Effector memory CD8-positive, alpha-beta T cell (primary cell): Measurements from ENCODE around the gene ARID2.
A peak's percentile ranks its signal among the peaks of the same experiment; 100 is the strongest.

Source experiments
- ATAC-seq: fragments of 150-1000 bp; cut with Tn5 transposase; replicated peaks from 2 replicates; pipeline ENCODE4 v1.10.0; 2021; ENCODE audit warnings: mild to moderate bottlenecking, moderate library complexity
- DNase-seq, 3 experiments: peaks; one replicate each; pipeline ENCODE4 v3.0.0; 2021
- H3K27ac Mint-ChIP-seq, 2 donors: one replicate each; pipeline ENCODE4 v1.8.0; 2022; ENCODE audit warnings: mild to moderate bottlenecking in 2 of 2, mixed read lengths in 2 of 2, moderate library complexity in 2 of 2
- H3K27me3 Mint-ChIP-seq, 2 donors: one replicate each; pipeline ENCODE4 v1.8.0; 2022; ENCODE audit warnings: mixed read lengths in 2 of 2
- H3K36me3 Mint-ChIP-seq: one replicate; pipeline ENCODE4 v1.8.0; 2022; ENCODE audit warnings: mild to moderate bottlenecking, moderate library complexity, mixed read lengths; ENCODE audit not compliant: insufficient read depth
- H3K4me1 Mint-ChIP-seq, 2 donors: one replicate each; pipeline ENCODE4 v1.8.0; 2022; ENCODE audit warnings: low read depth in 2 of 2, mixed read lengths in 2 of 2
- H3K4me3 Mint-ChIP-seq, 2 donors: one replicate each; pipeline ENCODE4 v1.8.0; 2022; ENCODE audit warnings: mild to moderate bottlenecking in 2 of 2, mixed read lengths in 2 of 2, moderate library complexity in 2 of 2
- H3K9me3 Mint-ChIP-seq, 2 donors: one replicate each; pipeline ENCODE4 v1.8.0; 2022; ENCODE audit warnings: mixed read lengths in 2 of 2

Gene ARID2

DNA sequence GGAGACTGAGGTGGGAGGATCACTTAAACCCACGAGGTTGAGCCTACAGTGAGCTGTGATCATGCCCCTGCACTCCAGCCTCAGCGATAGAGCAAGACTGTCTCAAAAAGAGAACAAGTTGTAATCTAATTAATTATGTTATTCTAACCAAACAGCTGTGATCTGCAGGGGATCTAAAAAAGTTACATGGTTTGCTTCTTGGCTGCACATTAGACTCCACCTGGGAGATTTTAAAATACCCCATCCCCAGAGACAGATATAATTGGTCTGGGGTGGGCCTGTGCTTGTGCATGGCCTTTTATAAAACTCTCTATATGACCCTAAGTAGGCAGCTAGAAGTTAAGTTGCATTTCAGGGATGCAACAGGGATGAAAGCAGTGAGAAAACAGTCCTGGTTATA lies 184.1 kb downstream of the ARID2 start:
- no peak for ATAC-seq
- H3K4me3 Mint-ChIP-seq = no peak overlapping the region
- H3K27ac Mint-ChIP-seq = peak overlapping the region in 1 of 2 donors; percentile 5

DNA sequence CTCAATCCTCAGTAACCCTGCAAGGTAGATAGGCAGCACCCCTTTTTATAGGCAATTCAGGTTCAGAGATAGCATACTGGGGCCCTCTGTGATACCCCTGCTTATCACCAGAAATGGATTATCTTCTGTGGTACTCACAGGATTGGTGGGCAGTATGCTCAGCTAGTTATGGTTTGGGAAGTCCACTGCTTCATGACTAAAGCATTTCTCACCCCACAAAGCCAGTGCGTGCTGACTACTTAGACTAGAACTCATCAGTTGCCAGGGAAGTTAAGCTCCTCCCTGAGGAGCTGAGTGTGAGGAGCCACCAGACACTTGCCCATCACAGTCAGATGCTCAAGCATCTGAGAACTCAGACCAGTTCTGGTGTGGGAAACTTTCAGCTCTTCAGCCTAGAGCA lies 184.6 kb downstream of the ARID2 start:
- no peak for DNase-seq
- peaks cover 13% of the 10 kb centered on the region for H3K36me3 Mint-ChIP-seq
- peaks cover 0 to 4% of the 10 kb centered on the region in 2 donors for H3K4me1 Mint-ChIP-seq
- H3K27ac Mint-ChIP-seq = peak overlapping the region in 1 of 2 donors; percentile 5
- H3K27me3 Mint-ChIP-seq = no peaks in the 10 kb centered on the region
- ATAC-seq = peak; percentile 44
- no peak overlapping the region for H3K4me3 Mint-ChIP-seq
- H3K9me3 Mint-ChIP-seq = no peaks in the 10 kb centered on the region

More for the DNA sequence above, 184.1 kb downstream of the ARID2 start:
- Mint-ChIP-seq H3K36me3 (peaks cover 13% of the 10 kb centered on the region), H3K27me3 (no peaks in the 10 kb centered on the region), H3K4me1 (peaks cover 0 to 4% of the 10 kb centered on the region in 2 donors), H3K9me3 (no peaks in the 10 kb centered on the region)
- no peak for DNase-seq

DNA sequence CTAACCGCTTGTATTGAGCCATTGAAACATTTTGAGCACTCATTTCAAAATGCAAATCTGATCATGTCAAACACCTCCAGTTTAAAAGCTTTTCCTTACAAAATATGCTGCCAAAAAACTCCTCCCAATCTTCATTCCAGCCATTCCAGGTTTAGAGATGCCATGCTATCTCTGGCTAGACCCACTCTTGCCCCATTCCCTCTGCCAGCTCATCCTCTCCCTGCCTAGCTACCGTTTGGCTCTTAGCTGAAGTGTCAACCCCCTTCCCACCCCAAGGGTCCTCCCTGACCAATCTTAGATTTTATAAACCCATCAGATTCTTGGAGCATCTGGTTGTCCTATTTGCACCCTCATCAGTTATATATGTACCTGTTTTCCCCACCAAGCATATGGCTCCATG lies 185.9 kb downstream of the ARID2 start:
- DNase-seq (no peak), ATAC-seq (no peak)
- H3K4me1 Mint-ChIP-seq = peaks cover 0 to 4% of the 10 kb centered on the region in 2 donors
- peak overlapping the region in 1 of 2 donors; percentile 9 for H3K27ac Mint-ChIP-seq
- peaks cover 15% of the 10 kb centered on the region for H3K36me3 Mint-ChIP-seq
- H3K4me3 Mint-ChIP-seq = no peak overlapping the region
- no peaks in the 10 kb centered on the region for H3K27me3 Mint-ChIP-seq
- no peaks in the 10 kb centered on the region for H3K9me3 Mint-ChIP-seq

DNA sequence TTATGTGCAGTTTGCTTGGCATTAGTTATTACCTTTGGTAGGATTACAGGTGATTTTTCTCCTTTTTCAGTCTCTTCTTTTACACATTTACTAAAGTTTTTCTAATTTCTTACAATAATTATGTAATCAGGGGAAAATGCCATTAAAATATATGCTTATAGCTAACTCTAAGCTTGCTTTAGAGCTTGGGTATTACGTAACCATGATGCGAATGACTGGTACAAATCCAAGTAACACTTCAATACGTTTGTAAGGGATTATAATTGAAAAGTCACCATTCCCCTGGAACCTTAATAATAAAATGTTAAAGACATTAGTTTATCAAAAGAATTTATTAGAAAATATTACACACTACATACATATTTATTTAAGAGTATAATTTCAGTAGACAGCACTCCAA lies 189.3 kb downstream of the ARID2 start:
- no peaks in the 10 kb centered on the region for H3K27me3 Mint-ChIP-seq
- H3K36me3 Mint-ChIP-seq = peaks cover 47% of the 10 kb centered on the region
- no peak for DNase-seq
- no peak overlapping the region for H3K27ac Mint-ChIP-seq
- H3K4me3 Mint-ChIP-seq = no peak overlapping the region
- no peaks in the 10 kb centered on the region for H3K9me3 Mint-ChIP-seq
- no peak for ATAC-seq
- peaks cover 0 to 4% of the 10 kb centered on the region in 2 donors for H3K4me1 Mint-ChIP-seq

DNA sequence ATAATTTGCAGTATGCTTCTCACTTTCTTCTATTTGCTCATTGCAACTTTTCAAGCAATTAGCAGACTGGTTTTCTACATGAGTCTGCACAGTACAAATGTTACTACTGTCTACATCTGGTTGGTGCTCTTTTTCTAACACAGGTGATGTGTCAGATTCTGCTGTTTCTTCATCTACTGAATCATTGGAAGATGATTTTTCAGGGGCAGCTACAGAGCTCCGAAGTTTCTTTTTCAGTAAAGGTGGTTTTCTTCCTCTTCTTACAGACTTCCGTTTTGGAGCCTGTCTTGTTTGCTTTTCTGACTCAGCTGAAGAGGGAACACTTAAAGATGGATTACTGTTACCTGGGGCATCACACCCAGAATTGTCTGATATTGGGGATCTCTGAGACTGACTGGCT lies 198.8 kb downstream of the ARID2 start:
- Mint-ChIP-seq H3K27me3 (no peaks in the 10 kb centered on the region), H3K27ac (peak overlapping the region in 1 of 2 donors; percentile 61), H3K4me1 (peaks cover 3 to 4% of the 10 kb centered on the region in 2 donors), H3K4me3 (no peak overlapping the region), H3K36me3 (peaks cover 98% of the 10 kb centered on the region), H3K9me3 (no peaks in the 10 kb centered on the region)
- no peak for ATAC-seq
- no peak for DNase-seq

DNA sequence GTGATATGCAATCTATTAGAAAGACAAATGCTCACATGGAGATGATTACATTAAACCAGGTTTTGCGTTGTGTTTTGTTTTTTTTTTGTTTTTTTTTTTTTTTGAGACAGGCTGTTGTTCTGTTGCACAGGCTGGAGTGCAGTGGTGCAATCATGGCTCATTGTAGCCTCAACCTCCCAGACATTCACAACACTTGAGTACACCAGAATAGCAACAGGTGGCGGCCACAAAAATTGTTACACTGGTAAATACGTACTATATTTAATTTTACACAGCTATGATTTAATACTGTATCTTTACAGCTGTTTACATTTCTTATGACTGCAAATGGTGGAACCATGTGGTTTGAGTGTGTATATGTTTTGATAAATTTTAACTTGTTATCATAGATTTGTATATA lies 200.9 kb downstream of the ARID2 start:
- peaks cover 83% of the 10 kb centered on the region for H3K36me3 Mint-ChIP-seq
- DNase-seq (no peak), ATAC-seq (no peak)
- peaks cover 3 to 4% of the 10 kb centered on the region in 2 donors for H3K4me1 Mint-ChIP-seq
- H3K9me3 Mint-ChIP-seq = no peaks in the 10 kb centered on the region
- H3K27me3 Mint-ChIP-seq = no peaks in the 10 kb centered on the region
- no peak overlapping the region for H3K27ac Mint-ChIP-seq
- no peak overlapping the region for H3K4me3 Mint-ChIP-seq

DNA sequence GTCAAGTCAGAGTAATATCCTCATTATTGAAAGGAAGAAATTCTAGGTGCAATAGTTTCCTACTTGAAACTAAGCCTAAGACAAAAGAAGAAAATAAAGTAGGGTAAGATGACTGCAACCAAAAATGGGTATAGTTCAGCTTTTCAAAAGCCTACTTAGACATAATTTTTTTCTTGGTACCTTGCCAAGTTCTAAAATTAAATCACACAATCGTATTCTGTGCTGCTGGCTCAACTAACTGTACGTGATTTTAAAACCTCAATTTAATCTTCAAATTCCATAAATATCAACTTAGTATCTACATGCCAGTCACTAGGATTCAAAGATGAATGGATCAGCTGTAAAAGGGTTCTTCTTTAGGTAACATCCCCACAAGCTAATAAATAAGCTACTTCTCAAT lies 204.0 kb downstream of the ARID2 start:
- Mint-ChIP-seq H3K27me3 (no peaks in the 10 kb centered on the region), H3K36me3 (peaks cover 66% of the 10 kb centered on the region), H3K4me3 (no peak overlapping the region), H3K4me1 (peaks cover 4 to 13% of the 10 kb centered on the region in 2 donors), H3K9me3 (no peaks in the 10 kb centered on the region), H3K27ac (peak overlapping the region; percentile 20 to 58)
- ATAC-seq (no peak), DNase-seq (no peak)

DNA sequence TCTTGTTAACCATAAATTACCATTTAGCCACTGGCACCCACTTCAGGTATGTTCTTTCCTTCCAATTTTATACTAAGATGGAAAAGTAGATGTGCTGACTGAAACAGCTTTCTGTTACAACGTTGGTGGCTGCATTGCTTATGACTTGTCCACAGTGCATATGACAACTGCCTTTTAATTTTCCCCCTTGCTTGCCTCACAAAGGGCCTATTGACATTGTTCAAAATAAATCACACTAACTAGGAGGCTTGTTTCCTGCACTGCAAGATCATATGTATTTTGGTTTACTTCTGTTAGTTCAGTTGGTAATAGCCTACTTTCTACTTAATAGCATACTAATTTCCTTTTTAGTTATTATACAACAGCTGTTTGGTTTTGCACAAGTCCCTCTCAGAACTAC lies 205.4 kb downstream of the ARID2 start:
- ATAC-seq (no peak), DNase-seq (no peak)
- Mint-ChIP-seq H3K36me3 (peaks cover 55% of the 10 kb centered on the region), H3K4me3 (no peak overlapping the region), H3K9me3 (no peaks in the 10 kb centered on the region), H3K27me3 (no peaks in the 10 kb centered on the region), H3K4me1 (peaks cover 4 to 13% of the 10 kb centered on the region in 2 donors), H3K27ac (peak overlapping the region in 1 of 2 donors; percentile 44)

DNA sequence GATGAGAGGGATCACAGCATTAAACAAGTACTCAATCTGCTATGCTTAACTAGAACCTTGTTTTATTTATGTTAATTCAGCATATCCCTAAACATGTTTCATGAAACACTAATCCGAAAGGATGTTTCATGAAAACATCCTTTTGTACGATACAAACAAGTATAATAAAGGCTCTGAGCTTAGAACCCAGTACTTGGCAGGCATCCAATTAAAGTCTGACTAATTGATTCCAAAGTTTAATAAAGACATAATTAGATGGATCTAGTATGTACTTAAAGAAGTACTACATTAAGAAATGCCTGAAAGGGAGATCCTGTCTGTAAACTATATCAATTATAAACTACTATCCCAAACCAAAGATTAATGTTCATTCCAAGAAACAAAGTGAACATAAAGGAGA lies 209.1 kb downstream of the ARID2 start:
- Mint-ChIP-seq H3K9me3 (no peaks in the 10 kb centered on the region), H3K36me3 (peaks cover 38% of the 10 kb centered on the region), H3K27ac (peak overlapping the region in 1 of 2 donors; percentile 67), H3K4me3 (no peak overlapping the region), H3K4me1 (peaks cover 10 to 26% of the 10 kb centered on the region in 2 donors), H3K27me3 (no peaks in the 10 kb centered on the region)
- ATAC-seq (no peak), DNase-seq (no peak)

DNA sequence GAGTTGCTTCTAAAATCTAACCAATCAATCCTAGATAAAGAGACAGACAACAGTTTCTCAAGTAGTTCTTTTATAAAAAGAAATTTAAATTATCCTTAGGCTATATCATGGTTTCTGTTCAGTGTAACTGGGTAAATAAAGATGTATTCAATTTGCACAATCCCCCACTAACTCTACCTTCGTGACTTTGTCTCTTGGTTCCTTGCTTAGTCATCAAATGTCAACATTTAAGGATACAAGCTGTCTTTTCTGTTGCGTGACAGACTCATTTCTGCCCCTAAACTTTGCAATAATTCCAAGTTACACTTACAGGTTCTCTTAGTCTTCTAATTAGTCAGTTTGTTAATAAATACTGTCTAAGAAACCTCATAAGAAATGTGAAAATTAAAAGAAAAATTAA lies 210.3 kb downstream of the ARID2 start:
- DNase-seq (no peak), ATAC-seq (no peak)
- H3K27me3 Mint-ChIP-seq = no peaks in the 10 kb centered on the region
- H3K4me1 Mint-ChIP-seq = peaks cover 10 to 32% of the 10 kb centered on the region in 2 donors
- no peak overlapping the region for H3K4me3 Mint-ChIP-seq
- H3K9me3 Mint-ChIP-seq = no peaks in the 10 kb centered on the region
- H3K27ac Mint-ChIP-seq = peak overlapping the region in 1 of 2 donors; percentile 39
- H3K36me3 Mint-ChIP-seq = peaks cover 42% of the 10 kb centered on the region

DNA sequence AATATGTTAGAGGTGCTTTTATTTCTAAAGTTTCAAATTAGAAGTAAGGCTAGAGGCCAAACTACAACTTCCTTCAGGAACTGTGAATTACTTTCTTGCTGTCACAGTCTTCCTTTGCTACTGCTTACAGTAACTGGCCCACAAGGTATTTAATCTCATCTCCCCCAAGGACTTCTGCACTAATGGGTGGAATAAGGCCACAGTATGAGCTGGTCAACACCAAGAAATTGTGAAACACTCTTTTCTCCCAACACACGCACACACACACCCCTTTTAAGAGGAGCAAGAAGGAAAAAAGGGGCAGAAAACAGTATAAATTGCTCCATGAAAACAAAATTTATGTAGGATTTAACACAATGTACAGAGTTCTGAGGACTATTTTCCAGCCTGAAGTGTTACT lies 215.3 kb downstream of the ARID2 start:
- peak overlapping the region in 1 of 2 donors; percentile 45 for H3K27ac Mint-ChIP-seq
- H3K4me1 Mint-ChIP-seq = peaks cover 10 to 29% of the 10 kb centered on the region in 2 donors
- no peak overlapping the region for H3K4me3 Mint-ChIP-seq
- H3K27me3 Mint-ChIP-seq = no peaks in the 10 kb centered on the region
- H3K36me3 Mint-ChIP-seq = peaks cover 58% of the 10 kb centered on the region
- ATAC-seq (no peak), DNase-seq (no peak)
- H3K9me3 Mint-ChIP-seq = no peaks in the 10 kb centered on the region

DNA sequence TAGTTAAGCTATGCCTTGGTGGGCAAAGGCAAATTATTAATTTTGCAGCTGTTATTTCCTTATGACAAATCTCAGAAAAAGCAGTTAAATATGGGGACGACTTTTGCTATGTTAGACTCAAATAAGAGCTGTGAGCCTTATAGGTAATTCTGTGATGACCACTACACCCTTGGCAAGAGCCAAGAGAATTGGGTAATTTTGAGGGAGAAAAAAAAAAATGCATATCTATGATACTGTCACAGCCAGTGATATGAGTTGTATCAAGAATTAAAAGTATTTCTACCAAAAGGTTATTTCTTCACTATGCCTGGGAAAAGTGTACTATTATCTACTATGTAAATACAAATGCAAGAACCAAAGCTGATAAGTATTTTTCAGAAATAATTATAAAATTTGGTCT lies 216.9 kb downstream of the ARID2 start:
- ATAC-seq = no peak
- no peak overlapping the region for H3K4me3 Mint-ChIP-seq
- no peak for DNase-seq
- peaks cover 9 to 36% of the 10 kb centered on the region in 2 donors for H3K4me1 Mint-ChIP-seq
- peak overlapping the region in 1 of 2 donors; percentile 70 for H3K27ac Mint-ChIP-seq
- no peaks in the 10 kb centered on the region for H3K27me3 Mint-ChIP-seq
- H3K9me3 Mint-ChIP-seq = no peaks in the 10 kb centered on the region
- H3K36me3 Mint-ChIP-seq = peaks cover 52% of the 10 kb centered on the region

DNA sequence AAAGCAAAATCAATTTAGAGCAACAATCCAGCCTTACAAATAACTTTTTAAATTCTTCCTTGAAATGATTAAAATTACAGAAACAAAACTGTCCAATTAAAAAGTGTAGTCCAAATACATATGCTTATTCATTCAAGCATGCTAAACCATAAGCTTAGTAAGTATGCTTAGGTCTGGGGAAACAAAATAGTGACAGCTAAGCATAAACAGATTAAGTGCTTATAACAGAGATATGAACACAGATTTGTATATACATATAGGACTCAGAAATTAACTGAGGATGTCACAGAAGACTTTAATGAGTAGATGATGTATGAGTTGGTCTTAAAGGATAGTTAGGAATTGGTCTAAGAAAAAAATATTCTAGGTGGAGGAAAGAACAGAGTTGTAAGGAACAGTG lies 219.0 kb downstream of the ARID2 start:
- Mint-ChIP-seq H3K27ac (peak overlapping the region; percentile 21 to 62), H3K4me3 (no peak overlapping the region), H3K27me3 (no peaks in the 10 kb centered on the region), H3K4me1 (peaks cover 5 to 24% of the 10 kb centered on the region in 2 donors), H3K9me3 (no peaks in the 10 kb centered on the region), H3K36me3 (peaks cover 47% of the 10 kb centered on the region)
- DNase-seq = no peak
- ATAC-seq = no peak
